GM18511 (cell line): Measurements from ENCODE around the gene PPRC1.

Experiments
- ATAC-seq: cut with Tn5 transposase; IDR thresholded peaks from one replicate; pipeline ENCODE4 v1.9.1; 2021; ENCODE audit warnings: mild to moderate bottlenecking, moderate library complexity; ENCODE audit not compliant: unreplicated experiment

The PPRC1 gene

GRCh38 chr10:102116656-102117055 is 16.2 kb upstream of the PPRC1 start:
- no peak for ATAC-seq

- ATAC-seq, result no peak
Observed at GRCh38 chr10:102117391-102118159, 15.3 kb upstream of the PPRC1 start.

- ATAC-seq, result no peak
Observed at GRCh38 chr10:102118867-102119266, 14.0 kb upstream of the PPRC1 start.

GRCh38 chr10:102119417-102120141 is 13.3 kb upstream of the PPRC1 start:
- ATAC-seq, result no peak

- peak; percentile 68 for ATAC-seq
Observed at GRCh38 chr10:102120142-102120990, 12.5 kb upstream of the PPRC1 start, which contains the start of gene LDB1. Gene LDB1 (minus strand): TSS chr10:102120368. CDS start chr10:102120110, 258 bp downstream.

- no peak for ATAC-seq
Observed at GRCh38 chr10:102120991-102121738, 11.7 kb upstream of the PPRC1 start.

GRCh38 chr10:102121739-102122372 is 11.0 kb upstream of the PPRC1 start:
- ATAC-seq, result no peak

- ATAC-seq, result no peak
Observed at GRCh38 chr10:102122450-102122849, 10.4 kb upstream of the PPRC1 start.

GRCh38 chr10:102123223-102123622 is 9.6 kb upstream of the PPRC1 start:
- no peak for ATAC-seq

- ATAC-seq, result no peak
Observed at GRCh38 chr10:102131286-102132170, 1.3 kb upstream of the PPRC1 start.

- ATAC-seq, result no peak
Observed at GRCh38 chr10:102132193-102132562, 662 bp upstream of the PPRC1 start.

- ATAC-seq, result peak; percentile 30
Observed at GRCh38 chr10:102133373-102134195, 744 bp downstream of the PPRC1 start.

GRCh38 chr10:102134416-102134815 is 1.6 kb downstream of the PPRC1 start:
- ATAC-seq, result no peak

- no peak for ATAC-seq
Observed at GRCh38 chr10:102135956-102136526, 3.2 kb downstream of the PPRC1 start.

- ATAC-seq, result no peak
Observed at GRCh38 chr10:102139281-102140110, 6.7 kb downstream of the PPRC1 start.

- no peak for ATAC-seq
Observed at GRCh38 chr10:102140218-102140617, 7.4 kb downstream of the PPRC1 start.

GRCh38 chr10:102140913-102141540 is 8.2 kb downstream of the PPRC1 start:
- no peak for ATAC-seq
